ENCODE results near the gene LRCH4.
A peak's percentile ranks its signal among the peaks of the same experiment; 100 is the strongest.

Gene LRCH4

GRCh38 chr7:100612730-100613390 is 26.9 kb upstream of the LRCH4 start:
- no peak for TF ChIP-seq ZFX (IDR thresholded peaks at IDR 0.05)
- no peak for TF ChIP-seq CTCF (conservative IDR thresholded peaks at IDR 0.05)
- peak overlapping the region; percentile 79 for H3K27ac ChIP-seq

- no peak for TF ChIP-seq CTCF (conservative IDR thresholded peaks at IDR 0.05)
- TF ChIP-seq ZFX (IDR thresholded peaks at IDR 0.05), result no peak
- H3K27ac ChIP-seq, result peak within 1 kb of the TSS; percentile 79
Observed at GRCh38 chr7:100611983-100612729, 26.2 kb upstream of the LRCH4 start, which contains the start of gene MOSPD3. Gene MOSPD3, plus strand, starts transcription at chr7:100612540. Its CDS starts 252 bp downstream, at chr7:100612792.

- H3K27ac ChIP-seq, result no peak overlapping the region
- no peak for TF ChIP-seq CTCF (conservative IDR thresholded peaks at IDR 0.05)
- no peak for TF ChIP-seq ZFX (IDR thresholded peaks at IDR 0.05)
Observed at GRCh38 chr7:100609958-100610357, 24.0 kb upstream of the LRCH4 start.

- no peak for TF ChIP-seq ZFX (IDR thresholded peaks at IDR 0.05)
- no peak; the same call in 1 of the 2 replicates for TF ChIP-seq CTCF (conservative IDR thresholded peaks at IDR 0.05)
- no peak overlapping the region for H3K27ac ChIP-seq
Observed at GRCh38 chr7:100607111-100607510, 21.2 kb upstream of the LRCH4 start.

- no peak overlapping the region for H3K27ac ChIP-seq
- no peak for TF ChIP-seq ZFX (IDR thresholded peaks at IDR 0.05)
- no peak for TF ChIP-seq CTCF (conservative IDR thresholded peaks at IDR 0.05)
Observed at GRCh38 chr7:100606313-100606712, 20.4 kb upstream of the LRCH4 start.

- TF ChIP-seq ZFX (IDR thresholded peaks at IDR 0.05), result no peak
- TF ChIP-seq CTCF (conservative IDR thresholded peaks at IDR 0.05), result no peak; the same call in 1 of the 2 replicates
- peak overlapping the region; percentile 68 for H3K27ac ChIP-seq
Observed at GRCh38 chr7:100604976-100605911, 19.3 kb upstream of the LRCH4 start.

All from C4-2B (cell line).